ENCODE results near the gene CPOX.

DNA sequence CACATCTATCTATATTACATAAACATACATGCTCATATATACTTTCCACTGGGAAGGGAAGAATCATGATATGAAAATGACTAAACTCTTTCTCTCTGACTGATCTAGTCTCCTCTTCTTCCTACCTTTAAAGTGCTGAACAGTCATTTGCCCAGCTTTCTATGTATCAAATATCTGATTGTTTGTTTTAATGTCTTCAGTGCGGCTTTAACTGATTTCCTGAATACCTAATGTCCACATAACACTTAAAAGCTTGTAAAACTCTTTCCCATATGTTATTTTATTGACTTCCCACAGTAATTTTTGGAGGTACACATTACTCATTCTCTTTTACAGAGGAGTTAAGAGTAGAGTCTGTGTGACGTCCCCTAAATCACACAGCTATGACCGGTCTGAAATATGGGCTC, 28.2 kb downstream of the CPOX start:
- no peak for TF ChIP-seq SUZ12 (IDR thresholded peaks at IDR 0.05)
- no peak for TF ChIP-seq FOXM1 (IDR thresholded peaks at IDR 0.05; ENCODE audit: borderline replicate concordance)
- no peak for TF ChIP-seq TARDBP (IDR thresholded peaks at IDR 0.05)
- no peak for TF ChIP-seq FOXK2 (IDR thresholded peaks at IDR 0.05)
